Fibroblast of gingiva (primary cell): ENCODE results near the gene KCNJ6.
"Not testable (repeated sequence)": the region's sequence is repeated elsewhere in the genome, so short reads cannot be mapped to it uniquely, and the experiment has no call there.

Experiments
- DNase-seq: peaks from one replicate; pipeline ENCODE4 v3.0.0-alpha.2; 2011; ENCODE audit warnings: low read depth

KCNJ6 gene

GRCh38 chr21:37916310-37917051, at the start of gene KCNJ6:
KCNJ6 (minus strand) TSS chr21:37916457; CDS start chr21:37840682, 75,775 bp downstream.
- DNase-seq = no peak

GRCh38 chr21:37965088-37965805, 49.0 kb upstream of the KCNJ6 start:
- no peak for DNase-seq

- DNase-seq = no peak
Observed at GRCh38 chr21:37958537-37958936, 42.3 kb upstream of the KCNJ6 start.

- no peak for DNase-seq
Observed at GRCh38 chr21:37956772-37957171, 40.5 kb upstream of the KCNJ6 start.

GRCh38 chr21:37945036-37945435, 28.8 kb upstream of the KCNJ6 start:
- no peak for DNase-seq

- DNase-seq = no peak
Observed at GRCh38 chr21:37944496-37944895, 28.2 kb upstream of the KCNJ6 start.

- no peak for DNase-seq
Observed at GRCh38 chr21:37940691-37941090, 24.4 kb upstream of the KCNJ6 start.

GRCh38 chr21:37939838-37940237, 23.6 kb upstream of the KCNJ6 start:
- no peak for DNase-seq

- DNase-seq = no peak
Observed at GRCh38 chr21:37939251-37939650, 23.0 kb upstream of the KCNJ6 start.

- DNase-seq = no peak
Observed at GRCh38 chr21:37937668-37938067, 21.4 kb upstream of the KCNJ6 start.

GRCh38 chr21:37936010-37936785, 19.9 kb upstream of the KCNJ6 start:
- no peak for DNase-seq

GRCh38 chr21:37932936-37933335, 16.7 kb upstream of the KCNJ6 start:
- DNase-seq = no peak

GRCh38 chr21:37927711-37928110, 11.5 kb upstream of the KCNJ6 start:
- DNase-seq = no peak

GRCh38 chr21:37921091-37921490, 4.8 kb upstream of the KCNJ6 start:
- no peak for DNase-seq

- DNase-seq = not testable (repeated sequence)
Observed at GRCh38 chr21:37920302-37920701, 4.0 kb upstream of the KCNJ6 start.

- no peak for DNase-seq
Observed at GRCh38 chr21:37917612-37918011, 1.4 kb upstream of the KCNJ6 start.

GRCh38 chr21:37915941-37916309, 332 bp downstream of the KCNJ6 start:
- DNase-seq = no peak

- no peak for DNase-seq
Observed at GRCh38 chr21:37915497-37915911, 753 bp downstream of the KCNJ6 start.

- DNase-seq = no peak
Observed at GRCh38 chr21:37912616-37913015, 3.6 kb downstream of the KCNJ6 start.

- no peak for DNase-seq
Observed at GRCh38 chr21:37909936-37910335, 6.3 kb downstream of the KCNJ6 start.

- no peak for DNase-seq
Observed at GRCh38 chr21:37908691-37909090, 7.6 kb downstream of the KCNJ6 start.

- no peak for DNase-seq
Observed at GRCh38 chr21:37907076-37907475, 9.2 kb downstream of the KCNJ6 start.

- DNase-seq = no peak
Observed at GRCh38 chr21:37905291-37905690, 11.0 kb downstream of the KCNJ6 start.
